K562 (cell line): ENCODE results near the gene KRTAP10-6. TPM values are rescaled to one million over a fixed set of nuclear protein-coding genes. Genes with fewer than 3 reads are reported as not detected.

ENCODE experiments used
- CBX3 ChIP-seq, 2 experiments: IDR thresholded peaks; 1 replicate in 1 of 2; 2 replicates in 1 of 2; pipeline ENCODE4 v1.6.1; 2012; ENCODE audit warnings: inconsistent platforms in 2 of 2, low read length in 2 of 2, borderline replicate concordance in 1 of 2, control low read depth in 1 of 2
- CTBP1 ChIP-seq: fragments of 450-650 bp; IDR thresholded peaks from 2 replicates; pipeline ENCODE4 v1.6.1; 2016; ENCODE audit warnings: borderline replicate concordance
- DMBX1 ChIP-seq: fragments of 250-450 bp; sonication (Bioruptor Pico); IDR thresholded peaks from 2 replicates; pipeline ENCODE4 v1.8.0; 2022; ENCODE audit warnings: inconsistent platforms, mild to moderate bottlenecking, moderate library complexity, borderline replicate concordance
- MAFK ChIP-seq: IDR thresholded peaks from 2 replicates; pipeline ENCODE4 v1.6.1; 2011; ENCODE audit warnings: low read length, improper control_type of control experiment
- NR4A1 ChIP-seq, 2 experiments: fragments of 250-450 bp in 1 of 2; fragments of 450-650 bp in 1 of 2; sonication (Bioruptor Pico) in 1 of 2; IDR thresholded peaks; 2 replicates each; pipeline versions ENCODE4 v1.4.0 to v1.6.1; 2016 to 2020; ENCODE audit warnings: mild to moderate bottlenecking in 2 of 2, missing compliant biosample characterization in 1 of 2, missing genetic modification characterization in 1 of 2, moderate library complexity in 1 of 2
- PTRF ChIP-seq: fragments of 450-650 bp; IDR thresholded peaks from 2 replicates; pipeline ENCODE4 v1.6.1; 2016; ENCODE audit warnings: mild to moderate bottlenecking, missing genetic modification characterization, missing compliant biosample characterization
- SNAPC5 ChIP-seq: fragments of 250-450 bp; sonication (Bioruptor Pico); IDR thresholded peaks from 2 replicates; pipeline ENCODE4 v1.8.0; 2021; ENCODE audit warnings: moderate library complexity, mild to moderate bottlenecking, inconsistent platforms
- TCF15 ChIP-seq: fragments of 250-450 bp; sonication (Bioruptor Pico); IDR thresholded peaks from 2 replicates; pipeline ENCODE4 v1.8.0; 2022; ENCODE audit warnings: moderate library complexity, mild to moderate bottlenecking, inconsistent platforms
- ZFX ChIP-seq: sonication (generic); formaldehyde crosslinking; IDR thresholded peaks from 2 replicates; pipeline ENCODE4 v1.8.0; 2022; ENCODE audit warnings: mild to moderate bottlenecking, missing genetic modification reagents, moderate library complexity
- polyA plus RNA-seq, 8 experiments: library from polyadenylated mRNA; depleted of rRNA in 4 of 8; stranded (reverse) in 5 of 8; unstranded in 3 of 8; fragments of >200 nt; fragmentation: Nextera tagmentation in 2 of 8; fragmentation: Illumina TruSeq in 1 of 8; extraction: Ambion mirVana in 2 of 8; extraction: Trizol in 1 of 8; gene quantifications; 2 replicates each; pipeline versions ENCODE4 v1.2.1 to v1.2.3, GENCODE V29; 2011 to 2014; ENCODE audit warnings: inconsistent platforms in 1 of 8, missing spikeins in 1 of 8
- total RNA-seq, 7 experiments: library from RNA; depleted of rRNA in 6 of 7; stranded (reverse); fragments of >200 nt in 6 of 7; fragmentation: Illumina TruSeq in 2 of 7; extraction: Trizol in 2 of 7; gene quantifications; 2 replicates each; pipeline versions ENCODE4 v1.2.1 to v1.2.3, GENCODE V29; 2011 to 2021; ENCODE audit warnings: low replicate concordance in 1 of 7
- TF ChIP-seq, protein P1 (sequence below): fragments of 450-650 bp; IDR thresholded peaks from 2 replicates; pipeline ENCODE4 v1.6.1; 2016; ENCODE audit warnings: mild to moderate bottlenecking, moderate library complexity
- TF ChIP-seq, protein P2 (sequence below): fragments of 250-450 bp; sonication (Bioruptor Pico); IDR thresholded peaks from 2 replicates; pipeline ENCODE4 v1.8.0; 2021; ENCODE audit warnings: borderline replicate concordance, mild to moderate bottlenecking, moderate library complexity; ENCODE audit not compliant: poor library complexity, severe bottlenecking

Gene KRTAP10-6
- total and polyA plus RNA-seq, 9 of the 15 experiments (the other 6 are each of a cell fraction or from before 2014, with no cell fraction given): not detected

GRCh38 chr21:44596068-44596725, 3.9 kb upstream of the KRTAP10-6 start (continued):
- TF ChIP-seq, protein P1, sequence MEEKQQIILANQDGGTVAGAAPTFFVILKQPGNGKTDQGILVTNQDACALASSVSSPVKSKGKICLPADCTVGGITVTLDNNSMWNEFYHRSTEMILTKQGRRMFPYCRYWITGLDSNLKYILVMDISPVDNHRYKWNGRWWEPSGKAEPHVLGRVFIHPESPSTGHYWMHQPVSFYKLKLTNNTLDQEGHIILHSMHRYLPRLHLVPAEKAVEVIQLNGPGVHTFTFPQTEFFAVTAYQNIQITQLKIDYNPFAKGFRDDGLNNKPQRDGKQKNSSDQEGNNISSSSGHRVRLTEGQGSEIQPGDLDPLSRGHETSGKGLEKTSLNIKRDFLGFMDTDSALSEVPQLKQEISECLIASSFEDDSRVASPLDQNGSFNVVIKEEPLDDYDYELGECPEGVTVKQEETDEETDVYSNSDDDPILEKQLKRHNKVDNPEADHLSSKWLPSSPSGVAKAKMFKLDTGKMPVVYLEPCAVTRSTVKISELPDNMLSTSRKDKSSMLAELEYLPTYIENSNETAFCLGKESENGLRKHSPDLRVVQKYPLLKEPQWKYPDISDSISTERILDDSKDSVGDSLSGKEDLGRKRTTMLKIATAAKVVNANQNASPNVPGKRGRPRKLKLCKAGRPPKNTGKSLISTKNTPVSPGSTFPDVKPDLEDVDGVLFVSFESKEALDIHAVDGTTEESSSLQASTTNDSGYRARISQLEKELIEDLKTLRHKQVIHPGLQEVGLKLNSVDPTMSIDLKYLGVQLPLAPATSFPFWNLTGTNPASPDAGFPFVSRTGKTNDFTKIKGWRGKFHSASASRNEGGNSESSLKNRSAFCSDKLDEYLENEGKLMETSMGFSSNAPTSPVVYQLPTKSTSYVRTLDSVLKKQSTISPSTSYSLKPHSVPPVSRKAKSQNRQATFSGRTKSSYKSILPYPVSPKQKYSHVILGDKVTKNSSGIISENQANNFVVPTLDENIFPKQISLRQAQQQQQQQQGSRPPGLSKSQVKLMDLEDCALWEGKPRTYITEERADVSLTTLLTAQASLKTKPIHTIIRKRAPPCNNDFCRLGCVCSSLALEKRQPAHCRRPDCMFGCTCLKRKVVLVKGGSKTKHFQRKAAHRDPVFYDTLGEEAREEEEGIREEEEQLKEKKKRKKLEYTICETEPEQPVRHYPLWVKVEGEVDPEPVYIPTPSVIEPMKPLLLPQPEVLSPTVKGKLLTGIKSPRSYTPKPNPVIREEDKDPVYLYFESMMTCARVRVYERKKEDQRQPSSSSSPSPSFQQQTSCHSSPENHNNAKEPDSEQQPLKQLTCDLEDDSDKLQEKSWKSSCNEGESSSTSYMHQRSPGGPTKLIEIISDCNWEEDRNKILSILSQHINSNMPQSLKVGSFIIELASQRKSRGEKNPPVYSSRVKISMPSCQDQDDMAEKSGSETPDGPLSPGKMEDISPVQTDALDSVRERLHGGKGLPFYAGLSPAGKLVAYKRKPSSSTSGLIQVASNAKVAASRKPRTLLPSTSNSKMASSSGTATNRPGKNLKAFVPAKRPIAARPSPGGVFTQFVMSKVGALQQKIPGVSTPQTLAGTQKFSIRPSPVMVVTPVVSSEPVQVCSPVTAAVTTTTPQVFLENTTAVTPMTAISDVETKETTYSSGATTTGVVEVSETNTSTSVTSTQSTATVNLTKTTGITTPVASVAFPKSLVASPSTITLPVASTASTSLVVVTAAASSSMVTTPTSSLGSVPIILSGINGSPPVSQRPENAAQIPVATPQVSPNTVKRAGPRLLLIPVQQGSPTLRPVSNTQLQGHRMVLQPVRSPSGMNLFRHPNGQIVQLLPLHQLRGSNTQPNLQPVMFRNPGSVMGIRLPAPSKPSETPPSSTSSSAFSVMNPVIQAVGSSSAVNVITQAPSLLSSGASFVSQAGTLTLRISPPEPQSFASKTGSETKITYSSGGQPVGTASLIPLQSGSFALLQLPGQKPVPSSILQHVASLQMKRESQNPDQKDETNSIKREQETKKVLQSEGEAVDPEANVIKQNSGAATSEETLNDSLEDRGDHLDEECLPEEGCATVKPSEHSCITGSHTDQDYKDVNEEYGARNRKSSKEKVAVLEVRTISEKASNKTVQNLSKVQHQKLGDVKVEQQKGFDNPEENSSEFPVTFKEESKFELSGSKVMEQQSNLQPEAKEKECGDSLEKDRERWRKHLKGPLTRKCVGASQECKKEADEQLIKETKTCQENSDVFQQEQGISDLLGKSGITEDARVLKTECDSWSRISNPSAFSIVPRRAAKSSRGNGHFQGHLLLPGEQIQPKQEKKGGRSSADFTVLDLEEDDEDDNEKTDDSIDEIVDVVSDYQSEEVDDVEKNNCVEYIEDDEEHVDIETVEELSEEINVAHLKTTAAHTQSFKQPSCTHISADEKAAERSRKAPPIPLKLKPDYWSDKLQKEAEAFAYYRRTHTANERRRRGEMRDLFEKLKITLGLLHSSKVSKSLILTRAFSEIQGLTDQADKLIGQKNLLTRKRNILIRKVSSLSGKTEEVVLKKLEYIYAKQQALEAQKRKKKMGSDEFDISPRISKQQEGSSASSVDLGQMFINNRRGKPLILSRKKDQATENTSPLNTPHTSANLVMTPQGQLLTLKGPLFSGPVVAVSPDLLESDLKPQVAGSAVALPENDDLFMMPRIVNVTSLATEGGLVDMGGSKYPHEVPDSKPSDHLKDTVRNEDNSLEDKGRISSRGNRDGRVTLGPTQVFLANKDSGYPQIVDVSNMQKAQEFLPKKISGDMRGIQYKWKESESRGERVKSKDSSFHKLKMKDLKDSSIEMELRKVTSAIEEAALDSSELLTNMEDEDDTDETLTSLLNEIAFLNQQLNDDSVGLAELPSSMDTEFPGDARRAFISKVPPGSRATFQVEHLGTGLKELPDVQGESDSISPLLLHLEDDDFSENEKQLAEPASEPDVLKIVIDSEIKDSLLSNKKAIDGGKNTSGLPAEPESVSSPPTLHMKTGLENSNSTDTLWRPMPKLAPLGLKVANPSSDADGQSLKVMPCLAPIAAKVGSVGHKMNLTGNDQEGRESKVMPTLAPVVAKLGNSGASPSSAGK: peak; percentile 47; the same call in 1 of the 2 replicates
- 0 out of 2 replicates have a peak, but pooled peaks have one; percentile 8 for TF ChIP-seq PTRF
- no peak for TF ChIP-seq TCF15 (CRISPR knock-in tag)
- TF ChIP-seq CTBP1: 0 out of 2 replicates have a peak, but pooled peaks have one; percentile 11
- no peak for TF ChIP-seq NR4A1 (CRISPR knock-in tag; IDR thresholded peaks at IDR 0.05)
- TF ChIP-seq NR4A1 (tag; IDR thresholded peaks at IDR 0.05): peak; percentile 63
- peak; percentile 3; the same call in 1 of the 2 replicates for TF ChIP-seq MAFK
- TF ChIP-seq ZFX: no peak
- TF ChIP-seq CBX3 (IDR thresholded peaks at IDR 0.05; ENCODE audit: borderline replicate concordance in 1 of 2, low read length in 2 of 2): peak in 1 of 2 experiments; percentile 77; a peak in 1 of 3 replicates
- peak; percentile 15; the same call in 1 of the 2 replicates for TF ChIP-seq DMBX1 (CRISPR knock-in tag)
- TF ChIP-seq, protein P2, sequence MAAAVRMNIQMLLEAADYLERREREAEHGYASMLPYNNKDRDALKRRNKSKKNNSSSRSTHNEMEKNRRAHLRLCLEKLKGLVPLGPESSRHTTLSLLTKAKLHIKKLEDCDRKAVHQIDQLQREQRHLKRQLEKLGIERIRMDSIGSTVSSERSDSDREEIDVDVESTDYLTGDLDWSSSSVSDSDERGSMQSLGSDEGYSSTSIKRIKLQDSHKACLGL (CRISPR knock-in tag): no peak
- no peak for TF ChIP-seq SNAPC5 (CRISPR knock-in tag)
